Midbrain (tissue), 1 donor: Measurements from ENCODE around the gene DEGS1.

Experiments
- DNase-seq: peaks from one replicate; lab custom pipeline; 2025; lab: John Stamatoyannopoulos, UW

The DEGS1 gene

DNA sequence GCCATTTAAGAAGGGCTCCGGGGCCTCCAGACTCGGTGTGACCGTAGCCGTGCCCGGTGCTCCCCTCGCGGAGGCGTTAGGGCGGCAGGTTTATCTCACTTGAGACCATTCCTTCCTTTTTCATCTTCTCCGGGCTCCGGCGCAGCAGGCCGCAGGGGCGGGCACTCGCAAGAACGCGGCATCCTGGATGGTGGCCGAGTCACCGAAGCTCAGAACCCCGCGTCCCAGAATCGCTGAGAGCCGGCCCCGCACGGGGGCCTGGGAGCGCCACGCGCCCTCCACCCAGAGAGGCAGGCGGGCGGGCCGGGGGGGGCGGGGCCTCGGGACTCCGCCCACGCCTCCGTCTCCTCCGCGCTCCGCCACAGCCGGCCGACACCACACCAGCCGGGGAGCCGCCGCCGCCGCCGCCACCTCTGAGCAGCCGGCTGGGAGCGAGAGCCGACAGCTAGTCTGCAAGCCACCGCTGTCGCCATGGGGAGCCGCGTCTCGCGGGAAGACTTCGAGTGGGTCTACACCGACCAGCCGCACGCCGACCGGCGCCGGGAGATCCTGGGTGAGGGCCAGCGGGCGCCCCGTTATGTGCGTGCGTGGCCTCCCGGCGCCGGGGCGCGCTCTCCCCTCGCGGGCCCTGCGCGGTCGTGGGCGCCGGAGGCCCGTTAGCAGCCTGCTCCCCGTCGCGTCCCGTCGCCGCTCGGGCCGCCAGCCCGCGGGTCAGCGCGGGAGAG lies at the start of gene DEGS1:
Gene DEGS1, plus strand, starts transcription at position 375 of the 725 bp plus-strand sequence. Its CDS starts 97 bp downstream, at position 472.
- DNase-seq: peak; percentile 89

- DNase-seq: no peak
Observed at GRCh38 chr1:224133741-224134299, 49.2 kb upstream of the DEGS1 start.

DNA sequence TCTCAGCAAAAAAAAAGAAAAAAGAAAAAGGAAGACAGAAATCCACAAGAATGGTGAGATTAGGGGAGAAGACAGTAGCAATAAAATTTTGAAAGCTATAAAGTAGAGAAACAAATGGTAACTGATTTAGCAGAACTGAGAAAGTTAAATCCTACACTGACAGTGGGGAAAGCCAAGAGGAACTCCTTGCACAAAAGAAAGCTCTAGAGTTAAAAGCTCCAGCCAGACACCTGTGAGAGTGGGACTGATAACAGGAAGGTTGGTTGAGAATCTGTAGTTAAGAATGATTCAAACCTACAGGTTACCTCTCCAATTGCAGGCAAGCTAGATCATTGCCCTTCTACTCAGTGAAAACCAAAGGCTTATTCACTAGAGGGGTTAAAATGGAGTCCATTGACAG lies 45.5 kb upstream of the DEGS1 start:
- DNase-seq: no peak

DNA sequence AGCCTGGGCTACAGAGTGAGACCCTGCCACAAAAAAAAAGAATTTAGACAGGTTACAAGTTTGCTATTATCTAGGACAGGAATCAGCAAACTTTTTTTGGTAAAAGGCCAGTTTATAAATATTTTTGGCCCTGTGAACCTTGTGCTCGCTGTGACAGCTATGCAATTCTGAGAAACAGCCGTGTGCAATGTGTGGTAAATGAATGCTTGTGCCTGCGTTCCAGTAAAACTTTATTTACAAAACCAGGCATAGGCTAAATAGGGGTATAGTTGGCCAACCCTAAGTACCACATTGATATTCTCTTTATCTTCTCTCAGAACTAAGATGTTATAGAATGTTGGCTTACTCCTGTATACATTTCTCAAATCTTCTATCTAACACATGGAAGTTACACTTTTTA lies 44.8 kb upstream of the DEGS1 start:
- no peak for DNase-seq

- no peak for DNase-seq
Observed at GRCh38 chr1:224141693-224142092, 41.3 kb upstream of the DEGS1 start.

DNA sequence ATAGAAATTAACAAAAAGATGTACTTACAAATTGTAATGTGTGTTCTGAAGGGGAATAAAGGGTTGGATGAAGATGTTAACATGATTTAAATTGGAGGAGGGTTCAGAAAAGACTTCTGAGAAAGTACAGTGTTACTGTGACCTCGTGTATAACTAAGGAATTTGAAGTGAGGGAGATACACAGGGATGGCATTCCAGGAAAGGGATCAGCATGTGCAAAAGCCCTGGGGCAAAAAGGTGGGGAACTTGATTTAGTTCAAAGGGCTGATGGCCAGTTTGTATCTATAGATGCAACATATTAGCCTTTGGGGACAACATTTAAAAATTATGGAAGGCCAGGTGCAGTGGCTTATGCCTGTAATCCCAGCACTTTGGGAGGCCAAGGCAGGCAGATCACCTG lies 33.3 kb upstream of the DEGS1 start:
- no peak for DNase-seq

DNA sequence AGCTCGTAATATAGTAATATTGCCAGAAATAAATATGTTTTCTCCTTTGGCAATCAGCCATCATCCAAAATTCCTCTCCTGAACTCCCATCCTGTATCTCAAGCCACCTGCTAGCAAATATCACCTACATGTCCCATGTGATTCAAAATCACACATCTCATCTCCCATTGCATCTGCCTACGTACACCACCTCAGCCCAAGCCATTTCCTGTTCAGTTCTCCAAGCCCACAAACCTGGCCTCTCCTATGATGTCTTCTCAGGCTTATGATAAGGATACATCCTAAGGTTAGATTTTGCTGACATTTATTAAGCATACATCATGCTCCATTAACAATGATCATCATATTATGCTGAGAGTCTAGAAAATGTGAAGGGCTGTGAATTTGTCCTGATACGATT lies 31.9 kb upstream of the DEGS1 start:
- no peak for DNase-seq

DNA sequence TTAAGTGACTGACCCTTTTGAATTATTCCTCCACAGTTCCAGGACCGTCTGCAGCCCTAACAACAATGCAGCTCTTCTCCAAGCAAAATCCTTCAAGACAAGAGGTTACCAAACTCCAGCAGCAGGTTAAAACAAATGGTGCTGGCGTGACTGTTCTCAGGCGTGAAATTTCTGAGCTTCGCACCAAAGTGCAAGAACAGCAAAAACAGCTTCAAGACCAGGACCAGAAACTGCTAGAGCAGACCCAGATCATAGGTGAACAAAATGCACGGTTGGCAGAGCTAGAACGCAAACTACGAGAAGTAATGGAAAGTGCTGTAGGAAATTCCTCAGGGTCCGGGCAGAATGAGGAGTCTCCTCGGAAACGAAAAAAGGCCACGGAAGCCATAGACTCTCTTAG lies 25.7 kb upstream of the DEGS1 start:
- DNase-seq: no peak

- DNase-seq: no peak
Observed at GRCh38 chr1:224159541-224159940, 23.5 kb upstream of the DEGS1 start.

- no peak for DNase-seq
Observed at GRCh38 chr1:224160171-224160682, 22.8 kb upstream of the DEGS1 start.

GRCh38 chr1:224162768-224163167 lies 20.3 kb upstream of the DEGS1 start:
- DNase-seq: no peak

GRCh38 chr1:224163311-224163710 lies 19.7 kb upstream of the DEGS1 start:
- no peak for DNase-seq

DNA sequence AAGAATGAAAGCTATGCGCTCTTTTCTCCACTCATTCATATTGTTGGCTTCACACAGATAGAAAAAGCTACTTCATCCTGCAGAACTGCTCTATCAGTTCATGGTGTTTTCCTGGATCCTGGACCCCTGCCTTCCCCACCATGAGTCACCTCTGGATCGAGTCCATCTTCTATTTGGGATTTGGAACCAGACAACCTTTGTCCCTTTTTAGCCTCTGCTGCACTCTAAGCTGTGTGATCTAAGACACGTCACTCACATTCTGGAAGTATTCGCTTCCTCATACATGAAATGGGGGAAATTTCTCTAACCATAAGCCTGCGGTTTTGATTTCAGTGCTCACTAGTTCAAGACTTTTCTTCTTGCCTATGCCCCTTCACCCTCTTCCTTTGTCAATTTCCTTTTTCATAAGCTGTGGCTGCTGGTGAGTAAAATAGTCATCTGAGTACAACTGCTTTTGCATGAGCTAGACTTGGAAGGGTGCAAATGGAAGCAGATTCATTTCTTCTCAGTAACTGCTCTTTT lies 14.1 kb upstream of the DEGS1 start:
- DNase-seq: peak; percentile 15

DNA sequence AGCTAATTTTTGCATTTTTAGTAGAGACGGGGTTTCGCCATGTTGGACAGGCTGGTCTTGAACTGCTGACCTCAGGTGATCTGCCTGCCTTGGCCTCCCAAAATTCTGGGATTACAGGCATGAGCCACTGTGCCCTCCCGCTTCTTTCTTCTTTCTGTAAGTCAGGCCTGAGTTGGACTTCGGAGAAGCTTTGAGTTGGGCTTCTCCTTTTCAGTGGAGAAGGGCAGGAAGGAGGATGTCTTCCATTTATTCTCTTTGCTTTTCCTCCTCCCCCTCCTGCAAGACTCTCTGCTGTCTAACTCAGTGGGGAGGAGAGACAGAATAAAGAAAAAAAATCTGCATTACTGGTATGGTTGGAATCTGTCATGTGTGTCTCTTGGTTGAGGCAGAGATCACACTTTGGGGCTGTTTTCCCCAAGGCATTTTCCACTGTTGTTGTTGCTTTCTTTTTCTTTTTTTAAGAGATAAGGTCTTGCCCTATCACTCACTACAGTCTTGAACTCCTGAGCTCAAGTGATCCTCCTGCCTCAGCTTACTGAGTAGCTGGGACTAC lies 13.2 kb upstream of the DEGS1 start:
- no peak for DNase-seq

GRCh38 chr1:224170343-224170742 lies 12.7 kb upstream of the DEGS1 start:
- DNase-seq: no peak

DNA sequence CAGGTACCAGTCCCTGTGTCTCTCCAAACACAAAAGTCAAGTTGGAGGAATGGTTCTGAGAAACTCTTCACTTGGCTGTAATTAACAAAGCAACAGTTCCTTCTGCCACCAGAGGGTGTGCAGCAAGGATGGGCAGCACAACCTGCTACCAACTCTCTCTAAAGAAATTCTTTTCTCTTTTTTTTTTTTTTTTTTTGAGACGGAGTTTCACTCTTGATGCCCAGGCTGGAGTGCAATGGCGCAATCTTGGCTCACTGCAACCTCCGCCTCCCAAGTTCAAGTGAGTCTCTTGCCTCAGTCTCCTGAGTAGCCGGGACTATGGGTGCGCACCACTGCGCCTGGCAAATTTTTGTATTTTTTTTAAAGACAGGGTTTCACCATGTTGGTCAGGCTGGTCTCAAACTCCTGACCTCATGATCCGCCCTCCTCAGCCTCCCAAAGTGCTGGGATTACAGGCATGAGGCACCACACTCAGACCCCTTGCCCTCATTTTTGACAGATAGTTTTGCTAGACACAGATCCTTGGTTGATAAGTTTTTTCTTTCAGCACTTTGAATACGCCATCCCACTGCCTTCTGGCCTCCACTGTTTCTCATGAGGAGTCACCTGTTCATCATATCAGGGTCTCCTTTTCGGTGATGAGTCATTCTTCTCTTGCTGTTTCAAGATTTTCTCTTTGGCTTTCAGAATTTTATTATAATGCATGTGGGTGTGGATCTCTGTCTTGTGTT lies 12.1 kb upstream of the DEGS1 start:
- no peak for DNase-seq

GRCh38 chr1:224172229-224172628 lies 10.8 kb upstream of the DEGS1 start:
- no peak for DNase-seq

- no peak for DNase-seq
Observed at GRCh38 chr1:224173523-224173922, 9.5 kb upstream of the DEGS1 start.

GRCh38 chr1:224175617-224176016 lies 7.4 kb upstream of the DEGS1 start:
- DNase-seq: peak; percentile 22

DNA sequence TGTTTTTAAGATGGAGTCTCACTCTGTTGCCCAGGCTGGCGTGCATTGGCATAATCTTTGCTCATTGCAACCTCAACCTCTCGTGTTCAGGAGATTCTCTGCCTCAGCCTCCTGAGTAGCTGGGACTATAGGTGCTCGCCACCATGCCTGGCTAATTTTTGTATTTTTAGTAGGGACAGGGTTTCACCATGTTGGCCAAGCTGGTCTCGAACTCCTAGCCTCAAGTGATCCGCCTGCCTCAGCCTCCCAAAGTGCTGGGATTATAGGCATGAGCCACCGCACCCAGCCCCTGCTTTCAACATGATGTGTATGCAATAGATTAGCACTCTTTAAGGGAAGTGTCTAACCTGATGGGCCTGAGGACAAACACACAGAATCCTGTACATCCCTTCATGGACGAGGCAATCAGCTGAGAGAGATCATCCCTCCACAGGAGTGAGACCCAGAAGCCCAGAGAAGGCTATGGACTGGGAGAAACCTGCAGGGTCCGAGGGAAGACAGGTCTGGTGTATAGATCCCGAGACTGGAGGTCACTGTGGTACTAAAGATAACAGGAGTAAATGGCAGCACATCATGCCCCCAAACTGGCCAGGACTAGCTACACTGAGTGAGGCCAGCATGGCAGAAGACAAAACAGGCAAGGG lies 5.6 kb upstream of the DEGS1 start:
- DNase-seq: no peak

GRCh38 chr1:224178894-224179293 lies 4.1 kb upstream of the DEGS1 start:
- no peak for DNase-seq
